MM.1S (cell line): ENCODE data around the gene NPLOC4.
"Not testable (repeated sequence)": the region's sequence is repeated elsewhere in the genome, so short reads cannot be mapped to it uniquely, and the experiment has no call there.

Source experiments
- DNase-seq: peaks from one replicate; pipeline ENCODE4 v3.0.0-alpha.2; 2015
- H2AFZ ChIP-seq: fragments of 300-600 bp; sonication (generic); 2 replicates; pipeline ENCODE4 v1.6.0; 2016; ENCODE audit warnings: antibody characterized with exemption, low read length
- H3F3A ChIP-seq: fragments of 300-600 bp; sonication (generic); 2 replicates; pipeline ENCODE4 v1.6.1; 2016; ENCODE audit warnings: mild to moderate bottlenecking, antibody characterized with exemption, low read length, moderate library complexity, mixed read lengths; ENCODE audit not compliant: insufficient read depth
- H3K27ac ChIP-seq: fragments of 300-600 bp; sonication (generic); 2 replicates; pipeline ENCODE4 v1.5.1; 2016; ENCODE audit warnings: mild to moderate bottlenecking, low read length
- H3K27me3 ChIP-seq: fragments of 300-600 bp; sonication (generic); replicated peaks from 2 replicates; pipeline ENCODE4 v1.6.0; 2016; ENCODE audit warnings: low read length; ENCODE audit not compliant: insufficient read depth
- H3K36me3 ChIP-seq: fragments of 300-600 bp; sonication (generic); replicated peaks from 2 replicates; pipeline ENCODE4 v1.6.1; 2016; ENCODE audit warnings: mild to moderate bottlenecking, low read length, mixed read lengths; ENCODE audit not compliant: insufficient read depth
- H3K4me1 ChIP-seq: fragments of 300-600 bp; sonication (generic); 2 replicates; pipeline ENCODE4 v1.6.1; 2016; ENCODE audit warnings: low read length, mixed read lengths
- H3K4me2 ChIP-seq: fragments of 300-600 bp; sonication (generic); 2 replicates; pipeline ENCODE4 v1.6.0; 2016; ENCODE audit warnings: low read depth, low read length
- H3K4me3 ChIP-seq: fragments of 300-600 bp; sonication (generic); 2 replicates; pipeline ENCODE4 v1.5.1; 2016; ENCODE audit warnings: low read length, mixed read lengths
- H3K79me2 ChIP-seq: fragments of 300-600 bp; sonication (generic); 2 replicates; pipeline ENCODE4 v1.6.1; 2016; ENCODE audit warnings: mixed run types, low read length, mixed read lengths
- H3K9ac ChIP-seq: fragments of 300-600 bp; sonication (generic); 2 replicates; pipeline ENCODE4 v1.6.1; 2016; ENCODE audit warnings: low read length, mixed read lengths
- H3K9me2 ChIP-seq: fragments of 300-600 bp; sonication (generic); replicated peaks from 2 replicates; pipeline ENCODE4 v1.6.1; 2016; ENCODE audit warnings: mild to moderate bottlenecking, low read length, mixed read lengths; ENCODE audit not compliant: insufficient read depth
- H3K9me3 ChIP-seq: fragments of 300-600 bp; sonication (generic); replicated peaks from 2 replicates; pipeline ENCODE4 v1.6.1; 2016; ENCODE audit warnings: mild to moderate bottlenecking, low read length, mixed read lengths; ENCODE audit not compliant: insufficient read depth
- H4K20me1 ChIP-seq: fragments of 300-600 bp; sonication (generic); 2 replicates; pipeline ENCODE4 v1.6.1; 2016; ENCODE audit warnings: mild to moderate bottlenecking, low read length, moderate library complexity, mixed read lengths; ENCODE audit not compliant: insufficient read depth
- CTCF ChIP-seq: fragments of 300-600 bp; sonication (generic); IDR thresholded peaks from 2 replicates; pipeline ENCODE4 v1.5.1; 2016; ENCODE audit warnings: antibody characterized with exemption, low read length, mixed read lengths
- EZH2 ChIP-seq: fragments of 300-600 bp; sonication (generic); optimal IDR thresholded peaks from 2 replicates; pipeline ENCODE3; 2017; ENCODE audit warnings: low read depth, mild to moderate bottlenecking, antibody characterized with exemption, low read length, mixed read lengths
- EZH2phosphoT487 ChIP-seq: fragments of 300-600 bp; sonication (generic); IDR thresholded peaks from 2 replicates; pipeline ENCODE4 v1.6.1; 2018; ENCODE audit warnings: antibody characterized with exemption, low read length

Gene NPLOC4

GRCh38 chr17:81590121-81590520, 46.8 kb downstream of the NPLOC4 start:
- no peak overlapping the region for H3K4me2 ChIP-seq
- no peaks in the 10 kb centered on the region for H4K20me1 ChIP-seq
- H3K4me3 ChIP-seq, result no peak overlapping the region
- no peak overlapping the region for H3K27ac ChIP-seq
- H3K27me3 ChIP-seq, result no peaks in the 10 kb centered on the region
- no peaks in the 10 kb centered on the region for H3K4me1 ChIP-seq
- H3K9ac ChIP-seq, result no peak overlapping the region
- no peaks in the 10 kb centered on the region for H3K9me2 ChIP-seq
- no peaks in the 10 kb centered on the region for H3F3A ChIP-seq
- no peak for DNase-seq
- H3K9me3 ChIP-seq, result no peaks in the 10 kb centered on the region
- peaks cover 9% of the 10 kb centered on the region for H3K36me3 ChIP-seq
- TF ChIP-seq EZH2phosphoT487 (no peak), CTCF (no peak), EZH2 (no peak)
- H2AFZ ChIP-seq, result no peak overlapping the region
- H3K79me2 ChIP-seq, result peaks cover 28% of the 10 kb centered on the region

- H3K4me3 ChIP-seq, result no peak overlapping the region
- no peak overlapping the region for H2AFZ ChIP-seq
- H3K27me3 ChIP-seq, result no peaks in the 10 kb centered on the region
- H4K20me1 ChIP-seq, result no peaks in the 10 kb centered on the region
- H3K9me2 ChIP-seq, result no peaks in the 10 kb centered on the region
- H3K79me2 ChIP-seq, result peaks cover 28% of the 10 kb centered on the region
- no peak overlapping the region for H3K27ac ChIP-seq
- TF ChIP-seq CTCF, result no peak
- TF ChIP-seq EZH2phosphoT487, result no peak
- no peak for TF ChIP-seq EZH2
- H3F3A ChIP-seq, result no peaks in the 10 kb centered on the region
- H3K36me3 ChIP-seq, result peaks cover 9% of the 10 kb centered on the region
- no peak overlapping the region for H3K4me2 ChIP-seq
- no peak for DNase-seq
- H3K9ac ChIP-seq, result no peak overlapping the region
- H3K9me3 ChIP-seq, result no peaks in the 10 kb centered on the region
- H3K4me1 ChIP-seq, result no peaks in the 10 kb centered on the region
Observed at GRCh38 chr17:81589612-81590011, 47.3 kb downstream of the NPLOC4 start.

GRCh38 chr17:81586096-81586495, 50.8 kb downstream of the NPLOC4 start:
- Histone ChIP-seq H3K79me2 (peaks cover 26% of the 10 kb centered on the region), H3K27me3 (no peaks in the 10 kb centered on the region), H3K27ac (no peak overlapping the region), H4K20me1 (no peaks in the 10 kb centered on the region), H3K4me3 (no peak overlapping the region), H3K36me3 (peaks cover 6% of the 10 kb centered on the region; the same call in 1 of the 2 replicates), H3K9me2 (no peaks in the 10 kb centered on the region), H2AFZ (no peak overlapping the region), H3F3A (no peaks in the 10 kb centered on the region), H3K9me3 (no peaks in the 10 kb centered on the region), H3K4me1 (no peaks in the 10 kb centered on the region), H3K9ac (no peak overlapping the region), H3K4me2 (no peak overlapping the region)
- TF ChIP-seq EZH2phosphoT487 (no peak), EZH2 (no peak), CTCF (no peak)
- DNase-seq, result no peak

- H2AFZ ChIP-seq, H3F3A ChIP-seq, H3K9me3 ChIP-seq, H3K9ac ChIP-seq, H4K20me1 ChIP-seq, H3K9me2 ChIP-seq, H3K36me3 ChIP-seq, H3K4me2 ChIP-seq, H3K27me3 ChIP-seq, DNase-seq, H3K4me3 ChIP-seq, H3K4me1 ChIP-seq, H3K27ac ChIP-seq: not testable (repeated sequence)
- H3K79me2 ChIP-seq, result peaks cover 34% of the 10 kb centered on the region
Observed at GRCh38 chr17:81584771-81585170, 52.1 kb downstream of the NPLOC4 start.
